ENCODE results near the gene WIPI1. TPM values are rescaled to one million over a fixed set of nuclear protein-coding genes. Genes with fewer than 3 reads are reported as not detected.

Gene WIPI1
- total and polyA plus RNA-seq, 2 of the 13 experiments (the other 11 are each of a cell fraction or from before 2014, with no cell fraction given) = 29.4 to 141 TPM

- TF ChIP-seq IRF9 (CRISPR knock-in tag; IDR thresholded peaks at IDR 0.05; ENCODE audit: borderline replicate concordance) = no peak
- peak; percentile 32; the same call in 1 of the 2 replicates for TF ChIP-seq POLR2AphosphoS5 (IDR thresholded peaks at IDR 0.05; ENCODE audit: low read depth, low read length)
- TF ChIP-seq CEBPB (IDR thresholded peaks at IDR 0.05; ENCODE audit: borderline replicate concordance, low read depth, low read length) = no peak
- no peak for TF ChIP-seq PHF5A (CRISPR knock-in tag; IDR thresholded peaks at IDR 0.05; ENCODE audit: low read depth, unreplicated experiment)
- peak; percentile 65; the same call in 1 of the 2 replicates for TF ChIP-seq DMAP1 (CRISPR knock-in tag; IDR thresholded peaks at IDR 0.05)
- no peak for TF ChIP-seq ZNF713 (CRISPR knock-in tag; IDR thresholded peaks at IDR 0.05)
- peak; percentile 35; the same call in 1 of the 2 replicates for TF ChIP-seq SPEN (CRISPR knock-in tag; IDR thresholded peaks at IDR 0.05; ENCODE audit: low read depth)
- no peak for TF ChIP-seq ZNF776 (CRISPR knock-in tag; IDR thresholded peaks at IDR 0.05)
- peak; percentile 57; the same call in 1 of the 2 replicates for TF ChIP-seq UBTF (CRISPR knock-in tag; IDR thresholded peaks at IDR 0.05)
- peak; percentile 77 for TF ChIP-seq MED1 (CRISPR knock-in tag; IDR thresholded peaks at IDR 0.05)
- no peak for TF ChIP-seq ELF4 (CRISPR knock-in tag; IDR thresholded peaks at IDR 0.05; ENCODE audit: borderline replicate concordance)
- no peak for TF ChIP-seq ZNF574 (CRISPR knock-in tag; IDR thresholded peaks at IDR 0.05)
- no peak for TF ChIP-seq ZBTB39 (CRISPR knock-in tag; IDR thresholded peaks at IDR 0.05)
- TF ChIP-seq JDP2 (CRISPR knock-in tag; IDR thresholded peaks at IDR 0.05; ENCODE audit: borderline replicate concordance) = no peak
- peak; percentile 45 for TF ChIP-seq U2AF1 (optimal IDR thresholded peaks at IDR 0.05; ENCODE audit: low read depth, low read length)
- TF ChIP-seq MEF2D (CRISPR knock-in tag; IDR thresholded peaks at IDR 0.05) = no peak
- peak; percentile 66; the same call in 1 of the 2 replicates for TF ChIP-seq ZNF350 (CRISPR knock-in tag; IDR thresholded peaks at IDR 0.05; ENCODE audit: borderline replicate concordance, low read depth)
- no peak for TF ChIP-seq CHD2 (IDR thresholded peaks at IDR 0.05; ENCODE audit: low read depth, low read length)
- peak; percentile 47; the same call in 1 of the 2 replicates for TF ChIP-seq KLF6 (CRISPR knock-in tag; IDR thresholded peaks at IDR 0.05)
- TF ChIP-seq HDAC2 (CRISPR knock-in tag; IDR thresholded peaks at IDR 0.05) = peak; percentile 28; the same call in 1 of the 2 replicates
- no peak for TF ChIP-seq ZNF660 (CRISPR knock-in tag; IDR thresholded peaks at IDR 0.05; ENCODE audit: borderline replicate concordance, low read depth)
- peak; percentile 26 for TF ChIP-seq HOXA3 (CRISPR knock-in tag; IDR thresholded peaks at IDR 0.05)
Measured at GRCh38 chr17:68456339-68457167, 743 bp downstream of the WIPI1 start (continued).

All from HepG2 (cell line).